Endothelial cell of umbilical vein (primary cell): Measurements from ENCODE around the gene MOB3C. TPM values are rescaled to one million over a fixed set of nuclear protein-coding genes. Genes with fewer than 3 reads are reported as not detected.

Experiments
- BruUV-seq: library from RNA; stranded (reverse); fragments of 400-500 nt; replicated peaks from 2 replicates; lab custom pipeline; 2021; lab: Mats Ljungman, UMichigan
- CTCF ChIA-PET: fragments of 300-600, 350-600 bp; sonication (Branson Sonifier 250); formaldehyde crosslinking; loops from one replicate; lab custom pipeline; 2021; ENCODE audit warnings: antibody characterized with exemption, inconsistent platforms; lab: Charles Lee
- POLR2A ChIA-PET: fragments of 300-600, 350-600 bp; sonication (Branson Sonifier 250); formaldehyde crosslinking; loops from one replicate; lab custom pipeline; 2021; ENCODE audit warnings: antibody characterized with exemption, inconsistent platforms; lab: Charles Lee
- DNase-seq: peaks from one replicate; pipeline ENCODE4 v3.0.0-alpha.2; 2011; ENCODE audit warnings: low read depth, low spot score
- FAIRE-seq: peaks from 2 replicates; lab custom pipeline; 2011; peaks lifted over from hg19 to GRCh38; lab: Jason Lieb, UNC
- H2AFZ ChIP-seq: 2 replicates; pipeline ENCODE4 v1.6.0; 2012; ENCODE audit warnings: low read depth, low read length, control low read depth, inconsistent platforms
- H3K27ac ChIP-seq: 2 replicates; pipeline ENCODE4 v1.5.1; 2011; ENCODE audit warnings: low read depth, mild to moderate bottlenecking, control low read depth, low read length, moderate library complexity; ENCODE audit not compliant: insufficient read depth
- H3K27me3 ChIP-seq, 2 experiments: 2 replicates each; pipeline versions ENCODE4 v1.6.0 to v1.6.1; 2011; ENCODE audit warnings: low read length in 2 of 2, mixed read lengths in 1 of 2; ENCODE audit not compliant: control insufficient read depth in 2 of 2, insufficient read depth in 2 of 2
- H3K36me3 ChIP-seq, 2 experiments: 2 replicates in 1 of 2; 3 replicates in 1 of 2; pipeline ENCODE4 v1.5.1; 2011; ENCODE audit warnings: low read length in 2 of 2, mild to moderate bottlenecking in 1 of 2, moderate library complexity in 1 of 2; ENCODE audit not compliant: control insufficient read depth in 2 of 2, insufficient read depth in 2 of 2; ENCODE audit errors: extremely low read depth in 1 of 2
- H3K4me1 ChIP-seq: 3 replicates; pipeline ENCODE4 v1.5.1; 2011; ENCODE audit warnings: mild to moderate bottlenecking, low read length; ENCODE audit not compliant: control insufficient read depth, insufficient read depth; ENCODE audit errors: extremely low read depth
- H3K4me2 ChIP-seq: 2 replicates; pipeline ENCODE4 v1.6.1; 2011; ENCODE audit warnings: low read length, control low read depth, mixed read lengths; ENCODE audit not compliant: insufficient read depth
- H3K4me3 ChIP-seq, 3 experiments: fragments of 200-600 bp in 1 of 3; sonication (generic), shearing (Covaris generic) in 1 of 3; replicated peaks in 1 of 3; 2 replicates each; pipeline ENCODE4 v1.5.1; 2011 to 2016; ENCODE audit warnings: control low read depth in 3 of 3, low read length in 3 of 3, mild to moderate bottlenecking in 2 of 3, inconsistent platforms in 1 of 3, low read depth in 1 of 3, moderate library complexity in 1 of 3; ENCODE audit not compliant: insufficient read depth in 1 of 3
- H3K79me2 ChIP-seq: 2 replicates; pipeline ENCODE4 v1.6.0; 2012; ENCODE audit warnings: low read length, inconsistent platforms; ENCODE audit not compliant: control insufficient read depth, insufficient read depth
- H3K9ac ChIP-seq: replicated peaks from 2 replicates; pipeline ENCODE3; 2011; ENCODE audit warnings: low read length, control low read depth; ENCODE audit not compliant: insufficient read depth; ENCODE audit errors: extremely low read depth
- H3K9me1 ChIP-seq: replicated peaks from 3 replicates; pipeline ENCODE4 v1.6.0; 2011; ENCODE audit warnings: mild to moderate bottlenecking, low read length; ENCODE audit not compliant: control insufficient read depth, insufficient read depth; ENCODE audit errors: extremely low read depth
- H3K9me3 ChIP-seq: replicated peaks from 2 replicates; pipeline ENCODE4 v1.5.1; 2012; ENCODE audit warnings: low read length, inconsistent platforms; ENCODE audit not compliant: control insufficient read depth, insufficient read depth
- H4K20me1 ChIP-seq: replicated peaks from 2 replicates; pipeline ENCODE3; 2011; ENCODE audit warnings: mild to moderate bottlenecking, low read length; ENCODE audit not compliant: control insufficient read depth, insufficient read depth; ENCODE audit errors: extremely low read depth
- EZH2 ChIP-seq: IDR thresholded peaks from 2 replicates; pipeline ENCODE4 v1.6.1; 2012; ENCODE audit warnings: borderline replicate concordance, low read depth, mild to moderate bottlenecking, moderate library complexity, low read length, inconsistent platforms; ENCODE audit not compliant: severe bottlenecking
- FOS ChIP-seq: IDR thresholded peaks from 2 replicates; pipeline ENCODE4 v1.6.1; 2011; ENCODE audit warnings: mild to moderate bottlenecking, low read length, moderate library complexity, borderline replicate concordance; ENCODE audit not compliant: insufficient read depth
- GATA2 ChIP-seq: IDR thresholded peaks from 2 replicates; pipeline ENCODE4 v1.7.0; 2011; ENCODE audit warnings: low read depth, mild to moderate bottlenecking, moderate library complexity, mixed read lengths, low read length; ENCODE audit not compliant: insufficient read length, insufficient read depth
- JUN ChIP-seq: IDR thresholded peaks from 2 replicates; pipeline ENCODE4 v1.6.1; 2011; ENCODE audit warnings: borderline replicate concordance, low read depth; ENCODE audit not compliant: insufficient read length, insufficient read depth
- MYC ChIP-seq: IDR thresholded peaks from one replicate; pipeline ENCODE4 v1.6.1; 2011; ENCODE audit warnings: mild to moderate bottlenecking, low read depth, low read length
- POLR2A ChIP-seq: IDR thresholded peaks from 2 replicates; pipeline ENCODE4 v1.6.1; 2012; ENCODE audit warnings: low read depth, mild to moderate bottlenecking, control low read depth, low read length
- POLR2AphosphoS5 ChIP-seq: IDR thresholded peaks from 2 replicates; pipeline ENCODE4 v1.6.1; 2012; ENCODE audit warnings: low read depth, mild to moderate bottlenecking, control low read depth, low read length, moderate library complexity; ENCODE audit not compliant: insufficient read depth
- dilution Hi-C: fragments of 300-500 bp; cut with MboI; formaldehyde crosslinking; loops from one replicate; pipeline ENCODE4 v1.15.0; 2019; ENCODE audit warnings: low sequenced_read_pairs; ENCODE audit not compliant: extremely low pct_ligation_motif_present
- intact Hi-C: fragments of 100-400 bp; cut with micrococcal nuclease; formaldehyde crosslinking; loops from one replicate; pipeline ENCODE4 v1.10.0; 2022
- polyA plus RNA-seq, 4 experiments: library from polyadenylated mRNA; depleted of rRNA in 3 of 4; stranded (reverse) in 3 of 4; unstranded in 1 of 4; fragments of >200 nt; gene quantifications; 2 replicates each; pipeline versions ENCODE4 v1.2.1 to v1.2.3, GENCODE V29; 2011 to 2012; ENCODE audit warnings: missing spikeins in 1 of 4
- total RNA-seq: library from RNA; stranded (reverse); gene quantifications from 2 replicates; pipeline ENCODE4 v1.2.3, GENCODE V29; 2021
- TF ChIP-seq, protein P1 (sequence below), 2 donors: IDR thresholded peaks; 1 replicate in 1 of 2; 2 replicates in 1 of 2; pipeline ENCODE4 v1.5.1; 2011; ENCODE audit warnings: low read length in 2 of 2, mild to moderate bottlenecking in 2 of 2, moderate library complexity in 2 of 2, control low read depth in 1 of 2, inconsistent platforms in 1 of 2, low read depth in 1 of 2; ENCODE audit not compliant: insufficient read depth in 1 of 2; ENCODE audit errors: extremely low read depth in 1 of 2
- TF ChIP-seq, protein P2 (sequence below): IDR thresholded peaks from 2 replicates; pipeline ENCODE4 v1.6.1; 2011; ENCODE audit not compliant: insufficient read depth, insufficient read length

Gene MOB3C
- total and polyA plus RNA-seq, 2 donors (not counting 3 experiments of a cell fraction or from before 2014, with no cell fraction given): 6.1 to 8.4 TPM

DNA sequence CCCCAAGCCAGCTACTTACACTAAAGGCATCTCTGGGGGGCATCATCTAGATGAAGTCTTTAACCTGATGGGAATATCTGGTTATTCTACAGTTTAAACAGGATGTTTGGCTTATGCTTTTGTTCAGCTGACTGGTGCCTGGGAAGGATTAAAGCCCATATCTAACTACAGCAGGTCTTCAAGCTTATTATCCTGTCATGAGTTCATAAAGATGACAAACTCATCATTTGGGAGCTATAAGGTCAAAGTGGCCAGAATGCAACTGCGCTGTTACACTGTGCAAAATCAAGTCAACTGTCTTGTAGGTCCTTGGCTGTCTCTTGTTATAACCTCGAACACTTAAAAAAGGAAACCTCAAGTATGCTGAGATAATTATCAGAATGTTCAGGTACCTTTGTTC, 18.6 kb upstream of the MOB3C start:
- H3K79me2 ChIP-seq: no peaks in the 10 kb centered on the region
- H4K20me1 ChIP-seq: no peaks in the 10 kb centered on the region
- H3K9me1 ChIP-seq: no peaks in the 10 kb centered on the region
- CTCF ChIA-PET: interaction anchor here (1.7 kb wide), 1 partner anchor 8 kb away, joined by 6 read pairs; no protein-coding TSS in a partner anchor
- no peak overlapping the region for H3K4me3 ChIP-seq
- no peak overlapping the region for H3K9ac ChIP-seq
- H3K4me1 ChIP-seq: no peaks in the 10 kb centered on the region
- no peak overlapping the region for H3K27ac ChIP-seq
- H2AFZ ChIP-seq: no peak overlapping the region
- H3K4me2 ChIP-seq: no peak overlapping the region
- intact Hi-C loops (no loop called here), dilution Hi-C loops (no loop called here)
- BruUV-seq: no TSS peak
- H3K9me3 ChIP-seq: no peaks in the 10 kb centered on the region
- peaks cover 0 to 12% of the 10 kb centered on the region in 2 experiments for H3K36me3 ChIP-seq
- FAIRE-seq (no peak), DNase-seq (no peak)
- H3K27me3 ChIP-seq: no peaks in the 10 kb centered on the region
- POLR2A ChIA-PET: no interaction called here
- TF ChIP-seq POLR2A: no peak
- TF ChIP-seq, protein P1, sequence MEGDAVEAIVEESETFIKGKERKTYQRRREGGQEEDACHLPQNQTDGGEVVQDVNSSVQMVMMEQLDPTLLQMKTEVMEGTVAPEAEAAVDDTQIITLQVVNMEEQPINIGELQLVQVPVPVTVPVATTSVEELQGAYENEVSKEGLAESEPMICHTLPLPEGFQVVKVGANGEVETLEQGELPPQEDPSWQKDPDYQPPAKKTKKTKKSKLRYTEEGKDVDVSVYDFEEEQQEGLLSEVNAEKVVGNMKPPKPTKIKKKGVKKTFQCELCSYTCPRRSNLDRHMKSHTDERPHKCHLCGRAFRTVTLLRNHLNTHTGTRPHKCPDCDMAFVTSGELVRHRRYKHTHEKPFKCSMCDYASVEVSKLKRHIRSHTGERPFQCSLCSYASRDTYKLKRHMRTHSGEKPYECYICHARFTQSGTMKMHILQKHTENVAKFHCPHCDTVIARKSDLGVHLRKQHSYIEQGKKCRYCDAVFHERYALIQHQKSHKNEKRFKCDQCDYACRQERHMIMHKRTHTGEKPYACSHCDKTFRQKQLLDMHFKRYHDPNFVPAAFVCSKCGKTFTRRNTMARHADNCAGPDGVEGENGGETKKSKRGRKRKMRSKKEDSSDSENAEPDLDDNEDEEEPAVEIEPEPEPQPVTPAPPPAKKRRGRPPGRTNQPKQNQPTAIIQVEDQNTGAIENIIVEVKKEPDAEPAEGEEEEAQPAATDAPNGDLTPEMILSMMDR (IDR thresholded peaks at IDR 0.05; ENCODE audit: extremely low read depth in 1 of 2, insufficient read depth in 1 of 2, low read depth in 1 of 2, low read length in 2 of 2): no peak
- TF ChIP-seq POLR2AphosphoS5: no peak
- no peak for TF ChIP-seq MYC
- TF ChIP-seq, protein P2, sequence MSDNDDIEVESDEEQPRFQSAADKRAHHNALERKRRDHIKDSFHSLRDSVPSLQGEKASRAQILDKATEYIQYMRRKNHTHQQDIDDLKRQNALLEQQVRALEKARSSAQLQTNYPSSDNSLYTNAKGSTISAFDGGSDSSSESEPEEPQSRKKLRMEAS: no peak
- no peak for TF ChIP-seq JUN
- no peak for TF ChIP-seq GATA2
- no peak for TF ChIP-seq FOS
- no peak for TF ChIP-seq EZH2
